Right ventricle myocardium inferior (tissue), 1 donor: ENCODE data around the gene TRAF7. TPM values are rescaled to one million over a fixed set of nuclear protein-coding genes. Genes with fewer than 3 reads are reported as not detected.
"Not testable (repeated sequence)": the region's sequence is repeated elsewhere in the genome, so short reads cannot be mapped to it uniquely, and the experiment has no call there.

ENCODE experiments used
- ATAC-seq: fragments of 200-7000 bp; cut with Tn5 transposase; one replicate; pipeline ENCODE4 v1.9.1; 2020; ENCODE audit warnings: mild to moderate bottlenecking, moderate library complexity
- DNase-seq: peaks from one replicate; pipeline ENCODE4 v3.0.0; 2021; ENCODE audit errors: missing footprints
- intact Hi-C: fragments of 100-400 bp; cut with DNase I; formaldehyde crosslinking; loops from one replicate; pipeline ENCODE4 v1.11.0; 2022
- long read RNA-seq: library from polyadenylated mRNA; unstranded; transcript quantifications from one replicate; pipeline ENCODE4 v2.0.0, GENCODE V29; 2021
- total RNA-seq: library from RNA; stranded (reverse); fragmentation: NEBNext Ultra II Directional; extraction: Animal tissue kit (Norgen Biotek cat#: 25700); gene quantifications from one replicate; pipeline ENCODE4 v1.2.1, GENCODE V29; 2021
- donor health status: DM: no; HTN: yes; CAD: no; lungs with severe emphysema.

Gene TRAF7
- 27.3 TPM for total RNA-seq
- long read RNA-seq, transcript TRAF7-201 (21 exons, 3,700 nt) = major isoform, 21 of 46 reads
- long read RNA-seq, partial matches to known transcripts = 16 of 46 reads
- long read RNA-seq, other reads (novel, unspliced or antisense) = 9 of 46 reads

GRCh38 chr16:2155091-2155950 is at the start of gene TRAF7:
Gene TRAF7 (plus strand): TSS chr16:2155782. CDS start chr16:2163921, 8,139 bp downstream.
- ATAC-seq (peak; percentile 95), DNase-seq (peak; percentile 99)
- intact Hi-C loops = loop anchor here (5.0 kb wide), 2 partner anchors 52 to 97 kb away; partner anchors contain the start of genes ECI1 and MLST8

GRCh38 chr16:2106211-2106610 is 49.4 kb upstream of the TRAF7 start:
- DNase-seq, ATAC-seq, intact Hi-C loops: not testable (repeated sequence)

DNA sequence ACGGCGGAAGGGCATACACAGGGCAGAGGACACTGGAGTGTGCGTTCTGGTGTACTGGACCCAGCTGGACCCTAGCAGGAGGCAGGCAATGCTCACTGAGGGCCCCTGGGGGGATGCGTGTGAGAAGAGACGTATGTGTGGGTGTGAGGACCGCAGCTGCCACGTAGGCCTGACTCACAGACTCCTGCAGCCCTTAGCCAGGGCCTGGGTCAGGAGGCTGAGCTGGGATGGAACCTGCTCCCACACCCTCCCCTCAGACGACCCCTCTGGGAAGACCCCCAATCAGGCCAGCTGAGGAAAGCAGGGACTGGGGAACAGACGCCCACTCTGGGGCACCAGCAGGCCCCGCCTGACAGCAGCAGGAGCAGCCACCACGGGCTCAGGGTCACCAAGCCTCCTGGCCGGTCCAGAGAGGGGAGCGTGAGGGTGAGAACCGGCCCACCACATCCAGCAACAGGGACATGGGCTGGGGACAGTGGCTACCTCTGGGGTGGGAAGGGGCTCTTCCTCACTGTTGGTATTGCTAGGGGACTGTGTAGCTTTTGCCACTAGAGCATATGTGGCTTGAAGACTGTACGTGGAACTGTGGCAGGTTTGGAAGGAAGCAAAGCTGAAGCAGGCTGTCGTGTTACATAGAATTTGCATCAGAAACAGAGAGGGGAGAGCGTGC is 48.3 kb upstream of the TRAF7 start:
- intact Hi-C loops, DNase-seq, ATAC-seq: not testable (repeated sequence)

DNA sequence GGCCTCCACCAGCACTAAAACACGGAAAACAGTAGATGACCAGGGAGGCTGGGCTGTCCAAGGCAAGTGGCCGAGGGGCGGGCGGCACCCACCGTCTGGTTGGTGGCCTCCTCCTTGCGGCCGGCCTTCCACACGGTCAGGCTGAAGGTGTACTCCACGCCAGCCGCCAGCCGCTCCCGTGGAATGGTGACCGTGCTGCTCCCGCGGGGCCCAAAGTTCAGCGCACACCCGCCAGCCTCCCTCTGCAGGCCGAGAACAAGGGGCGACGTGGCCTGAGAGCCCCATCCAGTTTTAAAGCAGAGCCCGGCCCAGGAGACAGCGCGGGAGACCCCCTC is 47.8 kb upstream of the TRAF7 start:
- ATAC-seq, intact Hi-C loops, DNase-seq: not testable (repeated sequence)

GRCh38 chr16:2108446-2109270 is 46.9 kb upstream of the TRAF7 start:
- peak; percentile 28 for ATAC-seq
- intact Hi-C loops, DNase-seq: not testable (repeated sequence)

DNA sequence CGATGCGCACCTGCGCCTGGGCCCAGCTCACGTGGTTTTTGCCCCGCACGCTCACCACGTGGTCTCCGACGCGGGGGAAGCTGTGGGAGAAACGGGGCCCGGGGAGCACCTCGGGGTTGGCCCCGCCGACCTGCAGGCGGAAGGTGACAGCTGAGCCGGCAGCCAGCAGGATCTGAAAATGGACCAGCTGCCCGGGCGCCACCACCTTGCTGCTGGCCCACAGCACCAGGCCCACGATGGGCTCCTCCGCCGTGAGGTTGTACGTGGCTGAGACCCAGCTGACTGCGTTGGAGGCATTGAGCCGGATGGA is 46.4 kb upstream of the TRAF7 start:
- intact Hi-C loops, DNase-seq, ATAC-seq: not testable (repeated sequence)

GRCh38 chr16:2109872-2110271 is 45.7 kb upstream of the TRAF7 start:
- DNase-seq, intact Hi-C loops: not testable (repeated sequence)
- peak; percentile 10 for ATAC-seq

- ATAC-seq = peak; percentile 42
- intact Hi-C loops, DNase-seq: not testable (repeated sequence)
These were observed 45.1 kb upstream of the TRAF7 start for GRCh38 chr16:2110332-2111008.

- peak; percentile 15 for ATAC-seq
- DNase-seq, intact Hi-C loops: not testable (repeated sequence)
These were observed 44.6 kb upstream of the TRAF7 start for GRCh38 chr16:2111009-2111353.

DNA sequence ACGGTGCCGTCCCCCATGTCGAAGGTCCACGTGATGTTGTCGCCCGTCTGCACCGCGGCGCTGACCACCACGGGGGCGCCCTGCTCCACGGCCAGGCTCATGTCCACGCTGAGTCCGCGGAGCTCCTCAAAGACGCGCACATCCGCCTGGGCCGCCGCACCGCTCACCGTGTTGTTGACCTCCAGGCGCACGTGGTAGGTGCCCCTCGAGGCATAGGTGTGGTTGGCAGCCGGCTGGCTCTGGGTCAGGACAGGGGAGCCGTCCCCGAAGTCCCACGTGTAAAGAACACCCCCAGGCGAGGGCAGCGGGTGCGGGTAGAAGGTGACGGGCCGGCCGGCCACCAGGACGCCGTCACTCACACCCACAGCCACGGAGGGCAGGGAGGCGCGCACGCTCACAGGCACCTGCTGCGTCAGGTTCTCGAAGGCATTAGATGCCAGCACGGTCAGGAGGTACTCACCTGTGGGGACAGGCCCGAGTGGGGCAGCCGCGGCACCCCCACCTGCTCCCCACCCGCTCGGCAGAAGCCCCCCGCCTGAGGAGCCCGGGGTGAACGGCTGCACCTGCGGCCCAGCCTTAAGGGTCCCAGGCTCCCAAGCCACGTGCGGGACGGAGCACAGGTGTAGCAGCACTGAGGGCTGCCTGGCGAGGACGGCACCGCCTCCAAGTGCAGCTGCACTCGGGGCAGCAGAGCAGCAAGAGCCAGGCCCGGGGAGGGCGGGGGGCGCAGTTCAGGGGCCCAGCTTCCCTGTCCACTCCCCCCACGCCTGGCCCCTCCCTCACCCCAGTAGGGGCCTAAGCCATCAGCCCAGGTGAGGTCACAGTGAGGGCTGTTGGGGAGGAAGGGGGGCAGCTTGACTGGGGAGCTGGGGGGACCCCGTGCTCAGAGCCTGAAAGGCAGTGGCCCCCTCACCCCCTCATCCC is 43.9 kb upstream of the TRAF7 start:
- peak; percentile 17 for ATAC-seq

GRCh38 chr16:2112539-2113106 is 43.0 kb upstream of the TRAF7 start:
- DNase-seq, ATAC-seq, intact Hi-C loops: not testable (repeated sequence)

More for the DNA sequence above, 43.9 kb upstream of the TRAF7 start:
- intact Hi-C loops, DNase-seq: not testable (repeated sequence)

- DNase-seq, ATAC-seq, intact Hi-C loops: not testable (repeated sequence)
These were observed 41.4 kb upstream of the TRAF7 start for GRCh38 chr16:2114225-2114624.

DNA sequence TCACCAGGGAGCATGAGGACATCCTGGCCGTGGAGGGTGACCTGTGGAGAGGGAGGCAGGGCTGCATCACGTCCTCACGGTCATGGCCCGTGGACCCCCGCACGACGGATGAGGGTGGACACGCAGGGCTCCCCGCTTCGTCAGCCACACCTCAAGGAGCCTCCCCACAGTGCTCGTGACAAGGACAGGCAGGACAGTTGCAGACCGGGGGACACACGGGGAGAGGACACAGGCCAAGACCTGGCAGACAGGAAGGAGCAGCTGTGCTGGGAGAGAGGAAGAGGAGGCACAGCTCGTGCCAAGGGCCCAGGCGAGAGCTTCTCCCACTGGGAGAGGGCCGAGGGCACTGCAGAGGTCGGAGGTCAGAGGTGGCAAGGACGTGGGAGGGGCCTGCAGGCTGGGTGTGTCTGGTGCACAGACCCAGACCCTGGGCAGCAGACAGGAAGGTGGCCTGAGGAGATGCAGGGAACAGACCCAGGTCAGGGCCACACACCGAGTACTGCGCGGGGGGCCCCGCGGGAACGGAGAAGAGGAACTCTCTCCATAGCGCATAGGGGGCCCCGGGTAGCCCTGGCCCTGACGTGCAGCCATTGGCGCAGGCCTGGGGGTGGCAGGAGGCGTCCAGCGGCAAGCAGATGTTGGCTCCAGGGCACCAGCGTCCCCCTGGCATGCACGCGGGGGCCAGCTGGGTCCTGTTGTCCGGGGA is 40.5 kb upstream of the TRAF7 start:
- peak; percentile 59 for DNase-seq
- ATAC-seq, intact Hi-C loops: not testable (repeated sequence)

DNA sequence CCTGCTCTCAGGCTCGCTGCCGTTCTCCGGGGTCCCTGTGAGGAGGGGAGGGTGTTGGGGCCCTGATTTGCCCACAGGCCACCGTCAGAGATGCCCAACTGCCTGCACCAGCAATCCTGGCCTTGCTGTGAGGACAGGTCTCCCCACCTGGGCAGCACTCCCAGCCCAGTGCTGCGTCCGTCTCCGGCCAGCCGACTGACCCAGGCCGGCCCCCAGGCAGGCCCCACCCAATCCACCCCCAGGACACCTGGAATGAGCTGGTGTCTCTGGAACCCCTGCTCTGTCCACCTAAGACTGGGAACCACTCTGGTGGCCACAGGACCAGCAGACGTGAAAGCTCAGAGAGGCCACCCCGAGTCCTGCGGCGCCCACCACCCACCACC is 40.0 kb upstream of the TRAF7 start:
- no peak for ATAC-seq
- intact Hi-C loops = no loop called here
- DNase-seq = no peak

- intact Hi-C loops, ATAC-seq: not testable (repeated sequence)
- DNase-seq = peak; percentile 40
These were observed 39.2 kb upstream of the TRAF7 start for GRCh38 chr16:2116428-2116827.

DNA sequence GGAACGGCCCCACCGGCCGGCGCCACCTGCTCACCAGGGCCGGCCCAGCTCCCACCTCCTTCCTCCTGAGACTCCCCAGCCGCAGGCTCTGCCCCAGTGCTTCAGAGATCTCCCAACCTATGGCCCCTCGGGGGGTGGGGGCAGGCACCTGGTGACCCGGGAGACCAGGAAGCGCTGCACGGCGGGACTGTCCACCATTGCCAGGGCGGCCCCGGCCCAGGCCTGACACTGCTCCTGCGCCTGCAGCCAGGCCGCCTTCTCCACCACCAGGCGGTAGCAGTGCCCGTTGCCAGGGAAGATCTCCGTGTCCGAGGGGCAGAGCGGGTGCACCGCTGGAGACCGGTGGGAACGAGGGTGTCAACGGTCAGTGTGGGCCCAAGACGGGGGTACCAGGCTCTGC is 38.2 kb upstream of the TRAF7 start:
- intact Hi-C loops, ATAC-seq: not testable (repeated sequence)
- peak; percentile 21 for DNase-seq
